ENCODE data around the gene CATSPER1.

GRCh38 chr11:66061268-66061667 lies 35.0 kb upstream of the CATSPER1 start:
- TF ChIP-seq, protein P1, sequence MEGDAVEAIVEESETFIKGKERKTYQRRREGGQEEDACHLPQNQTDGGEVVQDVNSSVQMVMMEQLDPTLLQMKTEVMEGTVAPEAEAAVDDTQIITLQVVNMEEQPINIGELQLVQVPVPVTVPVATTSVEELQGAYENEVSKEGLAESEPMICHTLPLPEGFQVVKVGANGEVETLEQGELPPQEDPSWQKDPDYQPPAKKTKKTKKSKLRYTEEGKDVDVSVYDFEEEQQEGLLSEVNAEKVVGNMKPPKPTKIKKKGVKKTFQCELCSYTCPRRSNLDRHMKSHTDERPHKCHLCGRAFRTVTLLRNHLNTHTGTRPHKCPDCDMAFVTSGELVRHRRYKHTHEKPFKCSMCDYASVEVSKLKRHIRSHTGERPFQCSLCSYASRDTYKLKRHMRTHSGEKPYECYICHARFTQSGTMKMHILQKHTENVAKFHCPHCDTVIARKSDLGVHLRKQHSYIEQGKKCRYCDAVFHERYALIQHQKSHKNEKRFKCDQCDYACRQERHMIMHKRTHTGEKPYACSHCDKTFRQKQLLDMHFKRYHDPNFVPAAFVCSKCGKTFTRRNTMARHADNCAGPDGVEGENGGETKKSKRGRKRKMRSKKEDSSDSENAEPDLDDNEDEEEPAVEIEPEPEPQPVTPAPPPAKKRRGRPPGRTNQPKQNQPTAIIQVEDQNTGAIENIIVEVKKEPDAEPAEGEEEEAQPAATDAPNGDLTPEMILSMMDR (IDR thresholded peaks at IDR 0.05) = no peak
- TF ChIP-seq REST (IDR thresholded peaks at IDR 0.05; ENCODE audit: low read depth, low read length) = no peak
- no peak for TF ChIP-seq JUND (IDR thresholded peaks at IDR 0.05)
- TF ChIP-seq TEAD4 (IDR thresholded peaks at IDR 0.05; ENCODE audit: borderline replicate concordance, insufficient read depth) = no peak
- TF ChIP-seq PBX3 (IDR thresholded peaks at IDR 0.05) = no peak
- TF ChIP-seq CHD2 (IDR thresholded peaks at IDR 0.05; ENCODE audit: low read length, partially characterized antibody) = no peak
- no peak for TF ChIP-seq POLR2AphosphoS5 (IDR thresholded peaks at IDR 0.05; ENCODE audit: low read depth, low read length)
- no peak for TF ChIP-seq IRF3 (IDR thresholded peaks at IDR 0.05; ENCODE audit: low read depth, low read length)
- TF ChIP-seq TAF1 (IDR thresholded peaks at IDR 0.05; ENCODE audit: borderline replicate concordance, low read depth, low read length) = no peak
- no peak for TF ChIP-seq EZH2phosphoT487 (IDR thresholded peaks at IDR 0.05; ENCODE audit: borderline replicate concordance, low read depth)
- TF ChIP-seq, protein P2, sequence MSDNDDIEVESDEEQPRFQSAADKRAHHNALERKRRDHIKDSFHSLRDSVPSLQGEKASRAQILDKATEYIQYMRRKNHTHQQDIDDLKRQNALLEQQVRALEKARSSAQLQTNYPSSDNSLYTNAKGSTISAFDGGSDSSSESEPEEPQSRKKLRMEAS (IDR thresholded peaks at IDR 0.05; ENCODE audit: low read depth) = no peak

Data from SK-N-SH (cell line).